CD4-positive, alpha-beta T cell treated with Interleukin-21 for 1 hour (primary cell): ENCODE measurements around the gene ZDHHC4.
"Not testable (repeated sequence)": the region's sequence is repeated elsewhere in the genome, so short reads cannot be mapped to it uniquely, and the experiment has no call there.

Experiments used
- DNase-seq: peaks from one replicate; pipeline ENCODE4 v3.0.0-alpha.2; 2020

ZDHHC4 gene

DNA sequence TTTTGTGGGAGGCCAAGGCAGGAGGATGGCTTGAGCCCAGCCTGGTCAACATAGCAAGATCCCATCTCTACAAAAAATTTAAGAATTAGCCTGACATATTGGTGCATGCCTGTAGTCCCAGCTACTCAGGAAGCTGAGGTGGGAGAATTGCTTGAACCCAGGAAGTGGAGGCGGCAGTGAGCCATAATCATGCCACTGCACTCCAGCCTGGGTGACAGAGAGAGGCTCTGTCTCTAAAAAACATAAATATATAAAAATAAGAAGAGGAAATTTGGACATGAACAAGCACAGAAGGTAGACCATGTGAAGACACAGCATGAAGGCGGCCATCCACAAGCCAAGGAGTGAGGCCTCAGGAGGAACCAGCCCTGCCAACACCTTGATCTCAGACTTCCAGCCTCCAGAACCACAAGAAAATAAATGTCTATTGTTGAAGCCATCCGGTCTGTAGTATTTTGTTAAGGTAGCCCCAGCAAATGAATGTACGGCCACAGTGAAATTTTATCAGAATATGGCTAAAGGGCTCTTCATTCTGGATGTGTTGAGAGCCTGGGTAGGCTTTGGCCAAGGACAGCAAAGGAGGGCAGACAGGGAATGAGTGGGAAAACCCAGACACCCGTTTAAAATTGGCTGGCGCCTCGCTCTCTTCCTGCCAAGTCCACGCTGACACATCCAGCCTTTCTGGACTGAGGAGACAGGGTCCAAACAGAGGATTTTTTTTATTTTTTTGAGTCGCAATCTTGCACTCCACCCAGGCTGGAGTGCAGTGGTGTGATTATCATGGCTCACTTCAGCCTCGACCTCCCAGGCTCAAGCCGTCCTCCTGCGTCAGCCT, 13.1 kb upstream of the ZDHHC4 start:
- no peak for DNase-seq

- no peak for DNase-seq
Observed at GRCh38 chr7:6565655-6566054, 11.6 kb upstream of the ZDHHC4 start.

DNA sequence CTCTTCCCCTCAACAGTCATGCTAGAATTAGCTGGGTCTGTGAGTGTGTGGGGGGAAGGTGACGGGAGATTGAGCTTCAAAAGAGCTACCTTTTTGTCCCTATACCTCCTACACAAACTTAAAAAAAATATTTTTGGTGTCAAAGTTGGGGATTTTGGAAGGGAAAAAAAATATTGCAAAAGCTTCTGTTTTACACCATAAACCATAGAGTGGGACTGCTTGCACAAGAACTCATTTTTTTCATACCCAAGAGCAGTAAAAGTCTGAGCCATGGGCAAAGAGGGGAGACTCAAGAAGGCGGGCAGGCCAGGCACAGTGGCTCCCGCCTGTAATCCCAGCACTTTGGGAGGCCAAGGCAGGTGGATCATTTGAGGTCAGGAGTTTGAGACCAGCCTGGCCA, 9.4 kb upstream of the ZDHHC4 start:
- no peak for DNase-seq

DNA sequence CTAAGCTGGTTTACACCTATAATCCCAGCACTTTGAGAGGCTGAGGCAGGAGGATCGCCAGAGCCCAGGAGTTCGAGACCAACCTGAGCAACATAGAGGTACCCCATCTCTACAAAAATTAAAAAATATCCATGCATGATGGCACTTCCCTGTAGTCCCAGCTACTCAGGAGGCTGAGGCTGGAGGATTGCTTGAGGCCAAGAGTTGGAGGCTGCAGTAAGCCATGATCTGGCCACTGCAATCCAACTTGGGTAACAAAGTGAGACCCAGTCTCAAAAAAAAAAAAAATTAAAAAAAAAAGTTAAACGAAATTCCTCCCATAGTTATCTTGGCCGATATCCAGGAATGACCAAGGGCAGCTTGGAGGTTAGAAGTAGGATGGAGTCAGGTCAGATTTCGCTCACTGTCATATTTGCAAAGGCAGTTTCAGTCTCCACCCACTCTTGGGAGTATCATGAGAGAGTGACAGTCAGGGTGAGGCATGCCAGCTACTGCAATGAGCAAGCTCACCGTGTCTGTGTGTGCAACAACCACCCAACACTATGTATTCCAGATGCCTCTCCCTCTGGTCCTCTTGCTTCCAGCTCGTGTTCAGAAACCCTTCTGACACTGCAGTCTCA, 6.0 kb upstream of the ZDHHC4 start:
- DNase-seq: no peak

DNA sequence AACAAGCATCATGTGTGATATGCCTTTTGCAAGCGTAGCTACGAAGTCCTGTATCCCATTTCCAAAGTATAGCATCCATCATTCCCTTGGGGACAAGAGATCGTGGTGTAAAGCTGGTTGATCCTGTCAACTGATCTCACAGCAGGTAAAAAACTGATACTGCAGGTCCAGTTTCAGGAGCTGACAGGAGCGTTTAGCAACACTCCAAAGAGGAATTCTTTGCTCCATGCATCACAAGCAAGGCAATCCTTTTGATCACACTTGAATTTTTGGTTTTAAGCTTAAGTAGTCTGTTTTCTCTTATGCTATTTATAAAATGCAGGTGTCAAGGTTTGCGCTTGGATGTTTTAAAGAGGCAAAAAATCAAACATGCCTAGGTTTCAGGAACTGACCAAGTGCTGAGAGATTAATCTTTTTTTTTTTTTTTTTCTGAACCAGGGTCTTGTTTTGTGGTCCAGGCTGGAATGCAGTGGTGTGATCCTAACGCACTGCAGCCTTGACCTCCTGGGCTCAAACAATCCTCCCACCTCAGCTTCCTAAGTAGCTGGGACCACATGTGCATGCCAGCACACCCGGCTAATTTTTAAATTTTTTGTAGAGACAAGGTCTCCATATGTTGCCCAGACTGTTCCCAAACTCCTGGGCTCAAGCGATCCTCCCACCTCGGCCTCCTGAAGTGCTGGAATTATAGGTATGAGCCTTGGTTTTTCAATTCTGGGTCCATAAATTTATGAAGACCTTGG, 1.8 kb upstream of the ZDHHC4 start:
- no peak for DNase-seq

GRCh38 chr7:6576024-6576866, 1.0 kb upstream of the ZDHHC4 start:
- DNase-seq: no peak

DNA sequence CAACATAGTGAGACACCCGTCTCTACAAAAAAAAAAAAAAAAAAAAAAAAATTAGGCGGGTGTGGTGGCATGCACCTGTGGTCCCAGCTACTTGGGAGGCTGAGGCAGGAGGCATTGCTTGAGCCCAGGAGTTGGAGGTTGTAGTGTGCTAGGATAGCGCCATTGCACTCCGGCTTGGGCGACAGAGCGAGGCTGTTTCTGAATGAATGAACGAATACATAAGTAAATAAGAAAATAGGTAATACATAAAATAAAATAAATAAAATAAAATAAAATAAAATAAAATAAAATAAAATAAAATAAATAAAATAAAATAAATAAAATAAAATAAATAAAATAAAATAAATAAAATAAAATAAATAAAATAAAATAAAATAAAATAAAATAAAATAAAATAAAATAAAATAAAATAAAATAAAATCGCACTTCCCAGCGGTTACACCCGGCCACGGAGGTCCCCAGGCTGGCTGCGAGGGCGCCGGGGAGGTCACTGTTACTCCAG, 336 bp upstream of the ZDHHC4 start:
- peak; percentile 24 for DNase-seq

DNA sequence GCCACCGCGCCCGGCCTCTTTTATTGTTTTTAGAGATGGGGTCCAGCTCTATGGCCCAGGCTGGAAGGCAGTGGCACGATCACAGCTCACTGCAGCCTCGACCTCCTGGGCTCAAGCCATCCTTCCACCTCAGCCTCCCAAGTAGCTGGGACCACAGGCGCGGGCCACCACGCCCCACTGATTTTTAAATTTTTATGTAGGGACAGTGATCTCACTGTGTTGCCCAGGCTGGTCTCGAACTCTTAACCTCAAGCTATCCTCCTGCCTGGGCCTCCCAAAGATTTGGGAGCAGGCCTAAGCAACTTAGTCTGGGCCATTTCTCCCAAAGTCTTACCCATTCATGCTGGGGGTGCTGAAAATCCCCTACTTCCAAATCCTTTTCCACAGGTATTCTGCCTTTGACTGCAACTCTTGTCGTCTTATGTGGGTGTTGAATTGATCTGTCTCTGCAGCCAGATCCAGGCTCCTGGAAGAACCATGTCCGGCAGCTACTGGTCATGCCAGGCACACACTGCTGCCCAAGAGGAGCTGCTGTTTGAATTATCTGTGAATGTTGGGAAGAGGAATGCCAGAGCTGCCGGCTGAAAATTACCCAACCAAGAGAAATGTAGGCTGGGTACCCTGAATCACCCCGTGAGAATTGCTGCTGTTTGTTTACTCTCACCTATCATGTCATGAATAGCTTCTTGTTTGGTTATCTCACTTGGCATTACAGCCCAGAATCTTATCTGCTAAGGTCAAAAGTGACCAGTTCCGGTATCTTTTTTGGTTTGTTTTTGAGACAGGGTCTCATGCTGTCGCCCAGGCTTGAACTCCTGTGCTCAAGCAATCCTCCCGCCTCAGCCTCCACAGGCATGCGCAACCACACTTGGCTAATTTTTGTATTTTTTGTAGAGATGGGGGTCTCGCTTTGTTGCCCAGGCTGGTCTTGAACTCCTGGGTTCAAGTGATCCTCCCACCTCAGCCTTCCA, 1.1 kb downstream of the ZDHHC4 start:
- DNase-seq: no peak

DNA sequence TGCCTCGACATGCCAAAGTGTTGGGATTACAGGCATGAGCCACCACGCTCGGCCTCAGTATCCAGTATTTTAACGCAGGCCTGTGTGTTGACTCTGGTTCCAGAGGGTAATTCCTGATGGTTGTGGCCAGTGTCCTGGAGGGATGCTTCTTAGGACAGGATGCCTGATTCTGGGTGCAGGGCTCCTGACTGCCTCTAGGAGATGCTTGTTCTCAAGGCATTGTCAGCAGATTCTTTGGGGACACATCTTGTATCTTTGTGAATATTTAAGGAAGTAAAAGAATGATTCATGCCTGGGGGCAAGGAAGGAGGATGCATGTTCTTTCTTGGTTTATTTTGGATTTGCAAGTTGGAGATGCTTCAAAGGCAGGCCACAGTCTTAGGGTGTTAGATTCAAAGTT, 2.2 kb downstream of the ZDHHC4 start:
- DNase-seq: no peak

DNA sequence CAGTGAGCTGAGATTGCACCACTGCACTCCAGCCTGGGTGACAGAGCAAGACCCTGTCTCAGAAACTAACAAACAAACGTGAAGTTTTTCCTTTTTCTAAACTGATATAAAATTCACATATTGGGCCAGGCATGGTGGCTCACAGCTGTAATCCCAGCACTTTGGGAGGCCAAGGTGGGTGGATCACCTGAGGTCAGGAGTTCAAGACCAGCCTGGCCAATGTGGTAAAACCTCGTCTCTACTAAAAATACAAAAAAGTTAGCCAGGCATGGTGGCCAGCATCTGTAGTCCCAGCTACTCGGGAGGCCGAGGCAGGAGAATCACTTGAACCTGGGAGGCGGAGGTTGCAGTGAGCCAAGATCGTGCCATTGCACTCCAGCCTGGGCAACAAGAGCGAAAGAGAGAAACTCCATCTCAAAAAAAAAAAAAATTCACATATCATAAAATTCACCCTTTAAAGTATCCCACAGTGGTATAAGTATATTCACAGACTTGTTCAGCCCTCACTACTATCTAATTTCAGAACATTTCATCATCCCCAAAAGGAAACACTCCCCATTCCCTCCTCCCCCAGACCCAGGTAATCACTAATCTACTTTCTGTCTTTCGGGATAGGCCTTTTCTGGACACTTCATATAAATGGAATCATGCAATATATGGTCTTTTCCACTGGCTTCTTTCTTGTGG, 8.6 kb downstream of the ZDHHC4 start:
- DNase-seq: not testable (repeated sequence)

DNA sequence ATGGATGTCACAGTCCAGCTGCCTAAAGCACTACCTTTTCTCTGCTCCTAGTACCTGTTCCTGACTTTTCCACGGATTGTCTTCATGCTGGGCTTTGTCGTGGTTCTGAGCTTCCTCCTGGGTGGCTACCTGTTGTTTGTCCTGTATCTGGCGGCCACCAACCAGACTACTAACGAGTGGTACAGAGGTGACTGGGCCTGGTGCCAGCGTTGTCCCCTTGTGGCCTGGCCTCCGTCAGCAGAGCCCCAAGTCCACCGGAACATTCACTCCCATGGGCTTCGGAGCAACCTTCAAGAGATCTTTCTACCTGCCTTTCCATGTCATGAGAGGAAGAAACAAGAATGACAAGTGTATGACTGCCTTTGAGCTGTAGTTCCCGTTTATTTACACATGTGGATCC, 11.3 kb downstream of the ZDHHC4 start:
- no peak for DNase-seq

DNA sequence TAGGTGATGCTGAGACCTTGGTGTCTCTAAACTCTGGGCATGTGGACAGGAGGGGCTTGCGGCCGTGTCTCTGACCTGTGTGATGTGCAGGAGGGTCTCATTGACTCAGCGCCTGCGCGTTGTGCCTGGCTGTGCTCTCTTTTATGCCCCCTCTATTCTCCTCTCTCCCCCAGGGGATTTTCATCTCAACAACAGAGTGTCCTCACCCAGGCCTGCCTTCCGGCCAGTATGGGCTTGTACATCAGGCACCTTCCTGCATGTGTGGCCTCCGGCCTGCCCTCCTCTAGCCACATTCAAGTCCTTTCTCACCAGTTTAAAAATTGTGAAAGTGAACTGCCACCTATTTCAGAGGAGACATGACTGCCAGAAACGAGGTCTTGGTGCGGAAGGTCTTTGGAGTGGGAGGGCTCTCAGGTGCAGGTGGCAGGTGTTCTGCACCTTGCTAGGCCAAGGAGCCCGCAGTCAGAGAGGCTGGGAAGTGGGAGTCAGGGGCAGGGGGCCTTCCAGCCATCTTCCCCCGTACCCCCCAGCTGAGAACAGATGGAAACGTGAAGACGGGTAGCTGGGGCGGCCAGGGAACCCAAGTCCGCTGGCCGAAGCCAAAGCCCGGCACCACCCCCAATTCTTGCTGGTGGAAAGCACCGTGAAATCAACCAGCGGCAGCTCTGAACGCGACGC, 12.0 kb downstream of the ZDHHC4 start:
- DNase-seq: no peak

DNA sequence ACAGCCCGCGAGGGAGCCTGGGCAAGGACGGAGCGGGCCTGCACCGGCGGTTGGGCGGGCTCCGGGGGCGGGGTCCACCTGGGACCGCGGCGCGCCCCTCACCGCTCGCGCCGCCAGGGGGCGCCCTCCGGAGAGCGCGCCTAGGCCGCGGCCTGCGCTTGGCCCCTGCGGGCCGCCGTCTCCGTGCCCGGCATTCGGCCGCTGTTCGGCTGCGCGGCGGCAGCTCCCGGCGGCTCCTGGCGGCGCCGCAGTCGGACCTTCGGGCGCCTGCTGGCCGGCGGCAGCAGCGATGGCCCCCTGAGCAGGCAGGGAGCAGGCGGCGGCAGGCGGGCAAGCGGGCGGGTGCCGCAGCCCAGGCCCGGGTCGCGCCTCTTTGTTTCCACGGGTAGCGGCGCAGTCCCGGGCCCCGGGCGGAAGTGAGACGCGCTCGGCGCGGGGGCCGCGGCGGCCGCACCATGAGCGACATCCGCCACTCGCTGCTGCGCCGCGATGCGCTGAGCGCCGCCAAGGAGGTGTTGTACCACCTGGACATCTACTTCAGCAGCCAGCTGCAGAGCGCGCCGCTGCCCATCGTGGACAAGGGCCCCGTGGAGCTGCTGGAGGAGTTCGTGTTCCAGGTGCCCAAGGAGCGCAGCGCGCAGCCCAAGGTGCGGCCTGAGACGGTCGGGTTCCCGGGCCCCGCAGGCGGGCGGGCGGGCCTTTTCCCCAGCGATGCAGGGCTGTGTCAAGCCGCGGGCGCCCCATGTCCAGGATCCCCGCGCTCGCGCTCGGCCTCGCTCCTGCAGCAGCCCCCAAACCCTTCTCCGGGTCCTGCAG, 12.8 kb downstream of the ZDHHC4 start, which contains the start of gene INTS15:
Gene INTS15 (plus strand): TSS at position 193 of the 816 bp plus-strand sequence. CDS start 263 bp downstream, at position 456.
- DNase-seq: peak; percentile 84

- no peak for DNase-seq
Observed at GRCh38 chr7:6590645-6591110, 13.4 kb downstream of the ZDHHC4 start.

- DNase-seq: no peak
Observed at GRCh38 chr7:6600093-6600492, 22.8 kb downstream of the ZDHHC4 start.

DNA sequence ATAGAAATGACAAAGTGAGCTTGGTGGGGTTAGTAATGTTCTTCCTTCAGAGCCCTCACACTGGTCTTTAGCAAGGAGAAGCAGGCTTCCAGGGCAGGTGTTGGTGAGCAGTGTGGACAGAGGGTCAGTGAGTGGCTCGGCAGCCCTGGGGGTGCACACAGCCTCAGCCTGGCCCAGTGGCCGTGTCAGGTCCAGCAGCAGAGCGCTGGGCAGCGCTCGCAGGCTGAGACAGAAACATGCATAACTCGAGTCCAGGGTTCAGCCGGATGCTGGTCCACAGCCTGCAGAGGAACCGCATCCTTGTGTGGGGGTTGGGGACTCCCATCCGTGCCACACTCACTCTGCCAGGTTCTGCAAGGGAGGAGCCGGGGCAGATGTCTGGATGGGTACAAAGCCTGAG, 27.2 kb downstream of the ZDHHC4 start:
- DNase-seq: no peak

DNA sequence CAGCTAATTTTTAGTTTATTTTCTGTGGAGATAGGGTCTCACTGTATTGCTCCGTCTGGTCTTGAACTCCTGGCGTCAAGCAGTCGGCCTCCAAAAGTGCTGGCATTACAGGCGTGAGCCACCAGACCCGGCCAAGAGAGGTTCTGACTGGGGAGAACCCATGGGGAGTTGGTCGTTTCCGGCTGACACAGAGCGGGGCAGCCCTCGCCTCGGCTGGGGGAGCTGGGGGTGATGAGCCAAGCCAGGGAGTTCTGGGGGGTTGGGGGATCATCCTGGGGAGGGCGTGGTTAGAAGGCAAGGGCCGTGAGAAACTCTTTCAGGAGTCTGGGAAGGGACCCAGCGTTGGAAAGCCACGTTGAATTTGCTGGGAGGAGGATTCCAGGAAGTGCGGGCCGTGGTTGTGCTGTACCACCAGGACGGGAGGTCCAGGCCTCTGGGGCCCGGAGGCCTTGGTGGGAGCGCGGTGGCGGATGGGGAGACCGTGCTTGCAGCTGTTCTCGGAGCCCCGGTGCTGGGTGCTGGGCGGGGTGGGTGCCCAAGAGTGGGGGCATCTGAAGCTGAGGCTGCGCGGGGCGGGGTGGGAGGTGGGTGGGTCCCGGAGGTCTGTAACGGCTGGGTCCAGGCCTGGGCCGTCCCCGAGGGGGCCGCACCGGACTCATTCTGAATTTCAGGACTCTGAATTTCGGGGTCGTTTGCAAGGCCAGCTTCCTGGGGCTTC, 29.8 kb downstream of the ZDHHC4 start:
- no peak for DNase-seq

- DNase-seq: no peak
Observed at GRCh38 chr7:6607651-6608051, 30.4 kb downstream of the ZDHHC4 start.
